Astrocyte (in vitro differentiated cells and primary cell): ENCODE results near the gene TARBP2. TPM values are rescaled to one million over a fixed set of nuclear protein-coding genes. Genes with fewer than 3 reads are reported as not detected.
A peak's percentile ranks its signal among the peaks of the same experiment; 100 is the strongest.

ENCODE experiments used
- DNase-seq: peaks from one replicate; pipeline ENCODE4 v3.0.0-alpha.2; 2010; ENCODE audit warnings: low read depth
- FAIRE-seq: peaks from 2 replicates; lab custom pipeline; 2011; peaks lifted over from hg19 to GRCh38; lab: Jason Lieb, UNC
- H2AFZ ChIP-seq: 2 replicates; pipeline ENCODE4 v1.6.0; 2012; ENCODE audit warnings: low read depth, low read length, inconsistent platforms
- H3K27ac ChIP-seq: 2 replicates; pipeline ENCODE4 v1.5.1; 2011; ENCODE audit warnings: low read depth, low read length, inconsistent platforms
- H3K27me3 ChIP-seq: 2 replicates; pipeline ENCODE4 v1.6.0; 2011; ENCODE audit warnings: low read length, inconsistent platforms; ENCODE audit not compliant: insufficient read depth
- H3K36me3 ChIP-seq: 2 replicates; pipeline ENCODE4 v1.5.1; 2011; ENCODE audit warnings: low read length, inconsistent platforms; ENCODE audit not compliant: insufficient read depth
- H3K4me1 ChIP-seq: 2 replicates; pipeline ENCODE4 v1.5.1; 2011; ENCODE audit warnings: low read length, inconsistent platforms; ENCODE audit not compliant: insufficient read depth
- H3K4me2 ChIP-seq: 2 replicates; pipeline ENCODE4 v1.6.0; 2012; ENCODE audit warnings: low read length, inconsistent platforms
- H3K4me3 ChIP-seq: 2 replicates; pipeline ENCODE4 v1.5.1; 2011; ENCODE audit warnings: low read depth, mild to moderate bottlenecking, low read length, inconsistent platforms; ENCODE audit not compliant: insufficient read depth
- H3K79me2 ChIP-seq: 2 replicates; pipeline ENCODE4 v1.6.0; 2012; ENCODE audit warnings: mild to moderate bottlenecking, low read length, inconsistent platforms; ENCODE audit not compliant: insufficient read depth
- H3K9ac ChIP-seq: 2 replicates; pipeline ENCODE4 v1.6.0; 2012; ENCODE audit warnings: mild to moderate bottlenecking, low read length, inconsistent platforms
- H3K9me3 ChIP-seq: 2 replicates; pipeline ENCODE4 v1.5.1; 2012; ENCODE audit warnings: low read depth, mild to moderate bottlenecking, low read length, inconsistent platforms; ENCODE audit not compliant: insufficient read depth
- H4K20me1 ChIP-seq: 2 replicates; pipeline ENCODE4 v1.6.0; 2012; ENCODE audit warnings: low read length, inconsistent platforms; ENCODE audit not compliant: insufficient read depth
- H3K27ac Mint-ChIP-seq: one replicate; pipeline ENCODE4 v1.8.0; 2021; ENCODE audit warnings: mild to moderate bottlenecking, mixed read lengths; ENCODE audit not compliant: unreplicated experiment
- H3K27me3 Mint-ChIP-seq: one replicate; pipeline ENCODE4 v1.8.0; 2021; ENCODE audit warnings: low read depth, mixed read lengths; ENCODE audit not compliant: unreplicated experiment
- H3K36me3 Mint-ChIP-seq: one replicate; pipeline ENCODE4 v1.8.0; 2021; ENCODE audit warnings: low read depth, mixed read lengths; ENCODE audit not compliant: unreplicated experiment
- H3K4me1 Mint-ChIP-seq: one replicate; pipeline ENCODE4 v1.8.0; 2021; ENCODE audit warnings: low read depth, mixed read lengths; ENCODE audit not compliant: unreplicated experiment
- H3K4me3 Mint-ChIP-seq: one replicate; pipeline ENCODE4 v1.8.0; 2021; ENCODE audit warnings: mild to moderate bottlenecking, moderate library complexity, mixed read lengths; ENCODE audit not compliant: unreplicated experiment
- H3K9me3 Mint-ChIP-seq: one replicate; pipeline ENCODE4 v1.8.0; 2021; ENCODE audit warnings: mild to moderate bottlenecking, mixed read lengths; ENCODE audit not compliant: unreplicated experiment
- CTCF ChIP-seq: IDR thresholded peaks from 2 replicates; pipeline ENCODE4 v1.5.1; 2011; ENCODE audit warnings: low read depth, mild to moderate bottlenecking, inconsistent platforms, low read length, moderate library complexity; ENCODE audit not compliant: insufficient read depth
- EZH2 ChIP-seq: IDR thresholded peaks from 2 replicates; pipeline ENCODE4 v1.6.1; 2012; ENCODE audit warnings: mild to moderate bottlenecking, low read length, inconsistent platforms; ENCODE audit not compliant: insufficient read depth
- total RNA-seq: library from RNA; stranded (reverse); gene quantifications from 2 replicates; pipeline ENCODE4 v1.2.1, GENCODE V29; 2021

Gene TARBP2
- total RNA-seq, 1 donor from 2014 or later: 51.1 TPM

GRCh38 chr12:53524476-53524875 lies 23.4 kb downstream of the TARBP2 start:
- Histone ChIP-seq H3K27ac (no peak overlapping the region), H3K9me3 (no peaks in the 10 kb centered on the region), H3K9ac (no peak overlapping the region), H2AFZ (no peak overlapping the region), H3K4me3 (no peak overlapping the region), H3K27me3 (no peaks in the 10 kb centered on the region), H3K36me3 (peaks cover 30% of the 10 kb centered on the region), H4K20me1 (no peaks in the 10 kb centered on the region), H3K4me2 (no peak overlapping the region), H3K4me1 (no peaks in the 10 kb centered on the region), H3K79me2 (no peaks in the 10 kb centered on the region)
- H3K27ac Mint-ChIP-seq: no peak overlapping the region
- FAIRE-seq (no peak), DNase-seq (no peak)
- H3K4me1 Mint-ChIP-seq: no peaks in the 10 kb centered on the region
- no peak overlapping the region for H3K4me3 Mint-ChIP-seq
- TF ChIP-seq EZH2: no peak
- H3K9me3 Mint-ChIP-seq: no peaks in the 10 kb centered on the region
- peaks cover 22% of the 10 kb centered on the region for H3K36me3 Mint-ChIP-seq
- no peaks in the 10 kb centered on the region for H3K27me3 Mint-ChIP-seq

DNA sequence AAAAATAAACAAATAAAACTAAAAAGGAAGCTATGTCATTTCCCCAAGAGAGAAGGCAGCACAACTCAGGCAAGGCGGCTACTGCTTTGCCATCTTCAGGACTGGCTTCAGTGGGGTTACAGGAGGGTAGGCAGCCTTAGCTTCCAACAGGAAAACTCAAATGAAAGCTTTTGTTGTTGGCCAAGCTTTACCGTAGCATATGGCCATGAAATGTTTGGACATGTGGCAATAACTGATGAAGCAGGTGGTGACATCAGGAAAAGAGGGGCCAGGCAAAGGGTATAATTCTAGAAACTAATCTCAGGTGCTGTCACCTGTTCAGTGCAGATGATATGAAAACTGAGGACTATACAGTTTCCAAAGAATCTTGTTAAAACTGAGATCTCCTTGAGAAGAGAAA lies 29.0 kb downstream of the TARBP2 start:
- Mint-ChIP-seq H3K4me1 (no peaks in the 10 kb centered on the region), H3K27me3 (no peaks in the 10 kb centered on the region), H3K4me3 (no peak overlapping the region), H3K36me3 (peaks cover 29% of the 10 kb centered on the region), H3K27ac (no peak overlapping the region), H3K9me3 (no peaks in the 10 kb centered on the region)
- FAIRE-seq (no peak), DNase-seq (no peak)
- Histone ChIP-seq H3K4me2 (no peak overlapping the region), H3K9ac (no peak overlapping the region), H3K79me2 (no peaks in the 10 kb centered on the region), H3K9me3 (no peaks in the 10 kb centered on the region), H3K36me3 (peaks cover 27% of the 10 kb centered on the region), H3K4me3 (no peak overlapping the region), H3K27ac (no peak overlapping the region), H2AFZ (no peak overlapping the region), H3K27me3 (no peaks in the 10 kb centered on the region), H3K4me1 (no peaks in the 10 kb centered on the region), H4K20me1 (no peaks in the 10 kb centered on the region)
- TF ChIP-seq CTCF (no peak), EZH2 (no peak)

DNA sequence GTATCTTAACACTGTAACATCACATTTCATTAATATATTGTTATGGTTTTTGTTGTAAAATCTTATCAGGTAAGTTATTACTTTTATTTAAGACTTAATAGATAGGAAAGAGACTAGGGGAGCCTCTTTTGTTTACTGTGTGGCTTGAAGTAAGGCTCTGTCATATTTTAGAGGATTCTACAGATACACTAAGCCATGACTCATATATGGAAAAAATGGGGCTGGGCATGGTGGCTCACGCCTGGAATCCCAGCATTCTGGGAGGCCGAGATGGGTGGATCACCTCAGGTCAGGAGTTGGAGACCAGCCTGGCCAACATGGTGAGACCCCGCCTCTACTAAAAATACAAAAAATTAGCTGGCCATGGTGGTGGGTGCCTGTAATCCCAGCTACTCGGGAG lies 29.8 kb downstream of the TARBP2 start:
- Mint-ChIP-seq H3K4me3 (no peak overlapping the region), H3K4me1 (no peaks in the 10 kb centered on the region), H3K9me3 (no peaks in the 10 kb centered on the region), H3K27ac (no peak overlapping the region), H3K27me3 (no peaks in the 10 kb centered on the region), H3K36me3 (peaks cover 30% of the 10 kb centered on the region)
- TF ChIP-seq CTCF (no peak), EZH2 (no peak)
- Histone ChIP-seq H3K36me3 (peaks cover 29% of the 10 kb centered on the region), H4K20me1 (no peaks in the 10 kb centered on the region), H2AFZ (no peak overlapping the region), H3K4me2 (no peak overlapping the region), H3K27ac (no peak overlapping the region), H3K9me3 (no peaks in the 10 kb centered on the region), H3K4me1 (no peaks in the 10 kb centered on the region), H3K4me3 (no peak overlapping the region), H3K79me2 (no peaks in the 10 kb centered on the region), H3K27me3 (no peaks in the 10 kb centered on the region), H3K9ac (no peak overlapping the region)
- FAIRE-seq: no peak
- DNase-seq: peak; percentile 40
